ENCODE measurements around the gene CCDC82. TPM values are rescaled to one million over a fixed set of nuclear protein-coding genes. Genes with fewer than 3 reads are reported as not detected.
A peak's percentile ranks its signal among the peaks of the same experiment; 100 is the strongest.

Gene CCDC82
- total and polyA plus RNA-seq, 2 donors (not counting 1 experiment from before 2014, with no cell fraction given): 12.9 to 34.1 TPM

DNA sequence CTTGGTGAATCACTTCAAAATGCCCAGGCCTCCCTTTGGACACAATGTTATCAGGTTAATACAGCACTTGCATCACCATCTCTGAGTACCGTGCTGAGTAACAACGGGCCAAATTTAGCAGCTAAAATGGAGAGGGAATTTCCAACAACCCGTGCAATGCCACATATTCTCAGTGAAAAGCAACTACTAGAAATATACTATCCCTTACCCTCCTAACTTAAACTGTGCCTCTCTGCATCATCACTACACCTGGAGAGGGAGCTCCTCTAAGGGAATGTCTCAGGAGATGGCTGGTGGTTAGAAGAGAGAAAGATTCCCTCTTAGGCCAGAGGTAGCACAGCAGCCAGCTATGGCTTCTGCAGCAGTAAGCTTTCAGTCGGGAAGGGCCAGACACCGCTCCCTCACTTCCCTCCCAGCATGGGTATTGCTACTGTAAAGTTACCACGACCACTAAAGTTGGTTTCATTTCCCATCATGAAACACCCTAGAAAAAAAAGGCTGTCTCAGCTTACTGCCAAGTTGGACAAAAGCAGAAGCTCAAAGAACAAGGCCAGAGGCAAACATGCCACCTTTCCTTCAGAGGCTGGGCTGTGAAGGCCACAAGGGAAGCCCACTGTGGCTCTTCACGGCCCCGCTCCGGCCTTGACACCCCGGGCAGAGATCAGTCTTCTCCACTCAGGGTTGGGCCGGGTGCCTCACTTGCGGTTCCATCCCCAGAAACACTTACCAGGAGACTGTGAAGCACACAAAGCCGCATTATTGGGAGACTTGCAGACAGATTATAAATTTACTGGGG lies 50.6 kb downstream of the CCDC82 start:
- peak; percentile 86 for DNase-seq
- Mint-ChIP-seq H3K4me1 (peaks cover 80% of the 10 kb centered on the region), H3K9me3 (ENCODE audit: insufficient read depth) (no peaks in the 10 kb centered on the region), H3K27me3 (no peaks in the 10 kb centered on the region), H3K27ac (peak overlapping the region; percentile 97), H3K4me3 (peak overlapping the region; percentile 90)
- H3K79me2 ChIP-seq (ENCODE audit: control insufficient read depth, insufficient read depth, low read length): peaks cover 85% of the 10 kb centered on the region
- no peak for TF ChIP-seq EZH2 (IDR thresholded peaks at IDR 0.05; ENCODE audit: borderline replicate concordance, insufficient read depth, low read depth, low read length, poor library complexity, severe bottlenecking)
- TF ChIP-seq, protein P1, sequence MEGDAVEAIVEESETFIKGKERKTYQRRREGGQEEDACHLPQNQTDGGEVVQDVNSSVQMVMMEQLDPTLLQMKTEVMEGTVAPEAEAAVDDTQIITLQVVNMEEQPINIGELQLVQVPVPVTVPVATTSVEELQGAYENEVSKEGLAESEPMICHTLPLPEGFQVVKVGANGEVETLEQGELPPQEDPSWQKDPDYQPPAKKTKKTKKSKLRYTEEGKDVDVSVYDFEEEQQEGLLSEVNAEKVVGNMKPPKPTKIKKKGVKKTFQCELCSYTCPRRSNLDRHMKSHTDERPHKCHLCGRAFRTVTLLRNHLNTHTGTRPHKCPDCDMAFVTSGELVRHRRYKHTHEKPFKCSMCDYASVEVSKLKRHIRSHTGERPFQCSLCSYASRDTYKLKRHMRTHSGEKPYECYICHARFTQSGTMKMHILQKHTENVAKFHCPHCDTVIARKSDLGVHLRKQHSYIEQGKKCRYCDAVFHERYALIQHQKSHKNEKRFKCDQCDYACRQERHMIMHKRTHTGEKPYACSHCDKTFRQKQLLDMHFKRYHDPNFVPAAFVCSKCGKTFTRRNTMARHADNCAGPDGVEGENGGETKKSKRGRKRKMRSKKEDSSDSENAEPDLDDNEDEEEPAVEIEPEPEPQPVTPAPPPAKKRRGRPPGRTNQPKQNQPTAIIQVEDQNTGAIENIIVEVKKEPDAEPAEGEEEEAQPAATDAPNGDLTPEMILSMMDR (IDR thresholded peaks at IDR 0.05): no peak
- peaks cover 0 to 5% of the 10 kb centered on the region in 2 experiments for H3K36me3 ChIP-seq (replicated peaks in 1 of 2; ENCODE audit: control extremely low read depth in 1 of 2, control insufficient read depth in 1 of 2, extremely low read depth in 1 of 2, insufficient read depth in 2 of 2, low read length in 1 of 2)
- ChIA-PET CTCF (interaction anchor here (0.6 to 12.0 kb wide), 21 partner anchors 10 to 1369 kb away, joined by 3 to 290 read pairs (median 5); partner anchors contain the start of genes CCDC82 and JRKL), POLR2A (interaction anchor here (0.6 to 1.4 kb wide), 4 partner anchors 32 to 137 kb away, joined by 3 to 4 read pairs (median 4); no protein-coding TSS in a partner anchor)
- intact Hi-C loops (cut with micrococcal nuclease): loop anchor here (1.0 to 5.0 kb wide), 2 partner anchors 47 to 96 kb away; no protein-coding TSS in a partner anchor
- H3K4me1 ChIP-seq (ENCODE audit: control insufficient read depth in 2 of 2, insufficient read depth in 2 of 2, low read length in 2 of 2): peaks cover 62 to 71% of the 10 kb centered on the region in 2 donors
- H3K27me3 ChIP-seq (replicated peaks in 1 of 4; ENCODE audit: control extremely low read depth in 1 of 4, control insufficient read depth in 3 of 4, insufficient read depth in 4 of 4, low read length in 3 of 4): no peaks in the 10 kb centered on the region
- no peaks in the 10 kb centered on the region for H3K9me3 ChIP-seq (ENCODE audit: control extremely low read depth in 1 of 3, control insufficient read depth in 2 of 3, insufficient read depth in 1 of 3, low read length in 2 of 3)
- 17% methylated on average over 10 of the region's 13 CpGs for WGBS (ENCODE audit: insufficient coverage)
- peaks cover 11% of the 10 kb centered on the region for H4K20me1 ChIP-seq (ENCODE audit: control insufficient read depth, insufficient read depth, low read length, poor library complexity, severe bottlenecking)
- peak overlapping the region; percentile 93 for H3K4me2 ChIP-seq (replicated peaks; ENCODE audit: low read depth, low read length, poor library complexity, severe bottlenecking)
- H2AFZ ChIP-seq (ENCODE audit: insufficient read depth, low read depth, low read length, poor library complexity, severe bottlenecking): no peak overlapping the region
- H3K9ac ChIP-seq (ENCODE audit: low read length): peak overlapping the region; percentile 29
- ATAC-seq (ENCODE audit: low read depth): peak; percentile 42
- H3K4me3 ChIP-seq (ENCODE audit: control extremely low read depth in 1 of 5, extremely low read depth in 1 of 5, insufficient read depth in 1 of 5, low read depth in 2 of 5, low read length in 4 of 5): peak overlapping the region in 4 of 5 experiments; percentile 9 to 50 (median 32)
- peak overlapping the region; percentile 22 to 75 for H3K27ac ChIP-seq (ENCODE audit: low read length in 2 of 2)

Measured in B cell (primary cell).